NCI-H1694 (cell line): ENCODE data around the gene KCNJ5.
"Not testable (repeated sequence)": the region's sequence is repeated elsewhere in the genome, so short reads cannot be mapped to it uniquely, and the experiment has no call there.

Experiments
- DNase-seq: peaks from one replicate; lab custom pipeline; 2025; lab: John Stamatoyannopoulos, UW

Gene KCNJ5

GRCh38 chr11:128913806-128914205 is 22.6 kb downstream of the KCNJ5 start:
- DNase-seq: no peak

- DNase-seq: no peak
Measured at GRCh38 chr11:128914216-128915148, 23.3 kb downstream of the KCNJ5 start.

GRCh38 chr11:128915149-128915521 is 24.0 kb downstream of the KCNJ5 start:
- DNase-seq: peak; percentile 37

DNA sequence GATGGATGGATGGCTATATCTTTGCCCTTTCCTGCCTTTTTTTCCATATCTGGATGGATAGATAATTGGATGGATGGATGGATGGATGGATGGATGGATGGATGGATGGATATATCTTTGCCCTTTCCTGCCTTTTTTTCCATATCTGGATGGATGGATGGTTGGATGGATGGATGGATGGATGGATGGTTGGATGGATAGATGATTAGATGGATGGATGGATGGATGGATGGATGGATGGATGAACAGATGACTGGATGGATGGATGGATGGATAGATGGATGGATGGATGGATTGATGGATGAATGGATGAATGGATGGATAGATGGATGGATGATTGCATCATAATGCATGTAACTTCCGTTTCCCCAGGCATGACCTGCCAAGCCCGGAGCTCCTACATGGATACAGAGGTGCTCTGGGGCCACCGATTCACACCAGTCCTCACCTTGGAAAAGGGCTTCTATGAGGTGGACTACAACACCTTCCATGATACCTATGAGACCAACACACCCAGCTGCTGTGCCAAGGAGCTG is 24.9 kb downstream of the KCNJ5 start:
- DNase-seq: no peak

DNA sequence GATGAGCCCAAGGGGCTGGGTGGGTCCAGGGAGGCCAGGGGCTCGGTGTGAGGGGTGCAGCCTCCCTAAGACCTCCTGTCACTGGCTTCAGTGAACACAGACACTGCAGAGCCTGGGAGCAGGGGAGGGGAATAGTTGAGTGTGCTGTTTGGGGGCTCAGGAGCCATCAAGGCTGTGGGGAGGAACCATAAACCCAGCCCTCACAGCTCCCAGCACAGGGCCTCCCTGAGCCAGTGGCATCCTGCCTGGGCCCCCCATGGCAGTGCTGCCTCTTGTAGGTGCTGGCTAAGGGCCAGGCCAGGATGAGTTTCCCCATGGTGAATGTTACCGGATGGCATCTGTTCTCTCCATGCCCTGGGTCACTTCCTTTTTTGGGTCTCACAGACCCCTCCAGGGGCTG is 25.5 kb downstream of the KCNJ5 start:
- DNase-seq: no peak

DNA sequence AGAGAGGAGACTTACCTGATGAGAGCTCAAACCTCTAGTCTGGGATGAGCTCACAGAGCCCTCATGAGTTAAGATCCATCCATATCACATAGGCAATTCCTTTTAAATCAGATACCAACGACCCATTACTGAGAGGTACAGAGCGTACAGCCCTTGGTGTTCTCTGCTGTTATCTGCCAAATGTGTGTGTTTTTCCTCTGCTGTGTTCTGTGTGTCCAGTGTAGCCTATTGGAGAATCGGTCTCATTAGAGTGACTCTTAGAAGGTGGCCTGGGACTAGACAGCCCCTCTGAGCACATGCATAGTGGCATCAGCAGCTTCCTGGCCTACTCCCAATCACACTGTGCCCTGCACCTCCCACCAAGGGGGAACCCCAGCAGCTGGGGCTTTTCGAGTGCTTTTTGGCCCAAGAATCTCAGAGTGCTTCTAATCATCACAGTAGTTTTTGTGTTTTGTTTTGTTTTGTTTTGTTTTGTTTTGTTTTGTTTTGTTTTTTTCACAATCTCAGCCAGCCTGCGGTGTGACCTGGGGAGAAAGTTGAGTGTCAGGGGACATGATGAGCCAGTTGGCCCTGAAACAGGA is 26.1 kb downstream of the KCNJ5 start:
- no peak for DNase-seq

DNA sequence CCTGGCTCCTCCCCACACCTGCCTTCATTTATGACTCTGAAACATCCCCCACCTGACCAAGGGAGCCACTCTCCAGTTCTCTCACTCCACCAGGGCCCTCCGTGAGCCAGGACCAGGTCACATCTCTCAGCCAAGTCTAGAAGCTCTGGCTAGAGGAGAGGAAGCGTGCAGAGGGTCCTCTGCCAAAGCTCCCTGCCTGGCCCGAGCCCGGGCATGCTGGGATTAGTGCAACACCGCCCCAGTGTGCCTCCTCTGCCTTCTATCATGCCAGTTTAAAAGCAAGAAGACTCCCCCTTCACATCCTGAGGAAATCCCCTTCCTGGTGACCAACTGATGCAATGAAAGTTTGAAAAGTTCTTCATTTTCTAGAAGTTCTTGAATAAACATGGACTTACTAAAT is 28.1 kb downstream of the KCNJ5 start:
- no peak for DNase-seq

GRCh38 chr11:128919635-128920034 is 28.5 kb downstream of the KCNJ5 start:
- DNase-seq: not testable (repeated sequence)

- DNase-seq: no peak
Measured at GRCh38 chr11:128920666-128921065, 29.5 kb downstream of the KCNJ5 start.

DNA sequence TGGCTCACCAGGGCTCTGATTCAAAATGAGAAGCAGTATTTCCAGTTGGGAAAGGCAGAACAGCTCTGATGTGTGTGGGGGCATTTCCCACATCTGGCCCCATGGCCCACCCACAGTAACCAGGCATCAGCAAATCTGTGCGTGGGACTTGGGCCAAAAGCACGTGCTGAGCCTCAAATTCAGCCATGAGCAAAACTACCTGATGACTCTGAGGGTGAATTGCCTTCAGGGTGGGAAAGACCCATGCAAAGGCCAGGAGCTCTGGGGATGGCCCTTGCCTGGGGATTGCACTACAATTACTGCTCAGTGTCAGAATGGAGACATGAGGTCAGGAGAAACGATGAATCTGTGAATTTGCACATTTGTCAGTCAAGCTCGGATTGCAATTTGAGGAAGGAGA is 30.6 kb downstream of the KCNJ5 start:
- DNase-seq: no peak

GRCh38 chr11:128924104-128924503 is 32.9 kb downstream of the KCNJ5 start:
- no peak for DNase-seq

GRCh38 chr11:128924510-128925249 is 33.5 kb downstream of the KCNJ5 start:
- no peak for DNase-seq

- no peak for DNase-seq
Measured at GRCh38 chr11:128925250-128925600, 34.1 kb downstream of the KCNJ5 start.

GRCh38 chr11:128926000-128926399 is 34.8 kb downstream of the KCNJ5 start:
- no peak for DNase-seq

GRCh38 chr11:128926437-128927107 is 35.4 kb downstream of the KCNJ5 start:
- DNase-seq: no peak

GRCh38 chr11:128927108-128927461 is 35.9 kb downstream of the KCNJ5 start:
- DNase-seq: no peak

DNA sequence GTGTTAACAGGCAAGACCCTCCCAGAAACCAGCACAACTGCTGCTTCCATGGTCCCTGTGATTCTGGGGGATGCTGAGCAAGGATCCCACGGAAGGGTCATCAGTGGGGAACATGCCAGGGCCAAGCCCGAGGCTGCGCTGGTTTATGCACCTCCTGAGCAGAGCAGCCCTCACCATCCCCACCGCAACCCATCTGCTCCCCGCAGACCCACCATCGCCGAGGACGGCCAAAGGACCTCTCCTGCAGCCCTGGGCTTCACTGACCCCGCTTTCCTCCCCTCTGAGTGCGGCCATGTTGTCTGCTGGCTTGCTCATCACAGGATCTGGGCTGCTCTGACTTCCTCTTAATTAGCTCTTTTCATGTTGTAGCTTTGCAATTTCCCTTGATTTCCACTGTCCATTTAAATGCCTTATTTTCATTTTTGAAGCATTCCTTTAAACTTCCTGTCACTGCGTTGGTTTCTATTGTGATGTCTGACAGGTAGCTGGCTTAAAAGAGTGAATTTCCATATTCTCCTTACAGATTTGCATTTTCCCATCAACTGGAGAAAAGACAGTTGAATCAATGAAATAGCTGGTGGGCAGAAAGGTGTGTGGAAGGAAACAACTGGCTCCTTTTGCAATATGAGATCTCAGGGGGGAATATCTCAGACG is 36.7 kb downstream of the KCNJ5 start:
- DNase-seq: no peak

- no peak for DNase-seq
Measured at GRCh38 chr11:128928400-128928799, 37.2 kb downstream of the KCNJ5 start.

- no peak for DNase-seq
Measured at GRCh38 chr11:128929468-128929867, 38.3 kb downstream of the KCNJ5 start.

GRCh38 chr11:128929991-128930390 is 38.8 kb downstream of the KCNJ5 start:
- no peak for DNase-seq

- DNase-seq: no peak
Measured at GRCh38 chr11:128931066-128931465, 39.9 kb downstream of the KCNJ5 start.

DNA sequence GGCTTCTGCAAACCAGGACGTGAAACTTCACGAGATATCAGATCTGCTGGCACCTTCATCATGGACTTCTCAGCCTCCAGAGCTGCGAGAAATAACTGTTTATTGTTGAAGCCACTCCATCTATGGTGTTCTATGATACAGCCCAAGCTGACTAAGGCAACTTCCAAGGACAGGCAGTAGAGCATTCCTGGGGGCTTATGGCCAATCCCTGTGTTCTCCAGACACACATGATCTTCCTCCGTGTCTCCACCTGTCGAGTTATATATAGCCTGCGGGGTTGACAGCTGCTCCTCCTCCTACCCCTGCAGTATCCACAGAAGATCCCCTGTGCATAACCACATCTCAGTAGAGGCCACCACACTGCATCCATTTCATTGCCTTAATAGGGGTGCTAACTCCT is 40.5 kb downstream of the KCNJ5 start:
- DNase-seq: no peak
